ENCODE data around the gene CDH15.
A peak's percentile ranks its signal among the peaks of the same experiment; 100 is the strongest.

Gene CDH15

DNA sequence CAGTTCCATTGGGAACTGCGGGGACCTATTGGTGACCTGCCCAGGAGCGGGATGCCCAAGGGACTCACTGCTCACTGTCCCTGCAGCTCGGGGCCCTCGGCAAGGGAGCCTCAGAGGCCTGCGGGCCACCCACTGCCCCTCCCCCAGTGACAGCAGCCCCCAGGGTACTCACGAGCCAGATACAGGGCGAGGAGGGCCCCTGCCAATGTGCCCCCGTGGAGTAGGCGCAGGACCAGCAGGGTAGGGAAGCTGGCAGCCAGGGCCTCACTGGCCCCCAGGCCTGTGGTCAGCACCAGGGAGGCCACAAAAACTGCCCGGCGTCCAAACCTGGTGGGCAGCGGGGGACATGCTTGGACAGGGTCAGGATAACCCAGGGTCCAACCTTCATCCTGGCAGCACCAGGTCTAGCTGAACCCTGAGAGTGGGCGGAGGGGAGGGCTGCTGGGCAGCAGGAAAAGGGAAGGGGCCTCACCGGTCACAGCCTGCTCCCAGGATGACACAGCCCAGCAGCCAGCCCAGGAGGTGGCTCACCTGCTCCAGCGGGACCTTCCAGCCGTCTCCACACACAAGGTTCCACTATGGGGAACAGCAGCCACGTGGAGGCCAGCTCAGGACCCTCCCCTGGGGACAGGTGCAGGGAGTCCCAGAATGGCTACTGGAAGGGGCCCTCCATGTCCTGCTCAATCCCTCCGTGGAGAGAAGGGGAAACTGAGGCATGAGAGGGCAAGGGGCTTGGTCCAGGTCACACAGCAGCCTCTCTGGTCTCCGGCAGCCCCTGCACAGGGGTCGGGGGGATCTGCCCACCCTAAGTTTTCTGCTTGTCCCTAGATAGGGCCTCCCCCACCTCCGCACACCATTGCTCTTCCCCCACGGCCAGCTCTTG is 27.9 kb downstream of the CDH15 start:
- no peak for DNase-seq (ENCODE audit: low read depth in 2 of 2)

GRCh38 chr16:89200124-89200849 is 28.7 kb downstream of the CDH15 start, which contains the start of gene SLC22A31:
TSS of gene SLC22A31 (minus strand) at chr16:89200537. CDS start at chr16:89200501, 36 bp downstream.
- no peak for DNase-seq (ENCODE audit: low read depth in 2 of 2)

DNA sequence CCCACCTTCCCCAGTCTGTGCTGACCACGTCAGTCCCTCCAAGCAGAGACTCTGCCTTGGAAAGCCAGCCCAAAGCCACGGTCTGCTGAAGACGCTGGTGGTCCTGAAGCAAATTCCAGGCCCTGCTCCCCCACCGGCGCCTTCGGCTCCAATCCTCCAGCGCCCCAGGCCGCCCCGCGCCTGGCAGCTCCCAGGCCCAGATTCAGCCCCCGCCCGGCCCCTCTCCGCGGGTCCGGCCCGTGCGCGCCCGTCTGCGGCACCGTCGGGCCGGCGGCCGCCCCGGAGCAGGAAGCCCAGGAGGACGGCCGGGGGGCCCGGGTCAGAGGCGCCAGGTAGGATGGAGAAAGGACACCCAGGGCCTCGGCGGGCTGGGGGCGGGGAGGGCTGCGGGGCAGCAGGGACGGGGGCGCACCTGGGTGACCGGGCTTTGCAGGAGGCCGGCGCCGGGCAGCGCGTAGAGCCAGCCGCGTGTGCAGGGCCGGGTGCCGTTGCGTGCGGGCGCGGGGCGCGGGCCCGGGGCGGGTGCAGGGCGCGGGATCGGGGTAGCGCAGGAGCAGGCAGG is 29.4 kb downstream of the CDH15 start:
- DNase-seq (ENCODE audit: low read depth in 2 of 2), result no peak

DNA sequence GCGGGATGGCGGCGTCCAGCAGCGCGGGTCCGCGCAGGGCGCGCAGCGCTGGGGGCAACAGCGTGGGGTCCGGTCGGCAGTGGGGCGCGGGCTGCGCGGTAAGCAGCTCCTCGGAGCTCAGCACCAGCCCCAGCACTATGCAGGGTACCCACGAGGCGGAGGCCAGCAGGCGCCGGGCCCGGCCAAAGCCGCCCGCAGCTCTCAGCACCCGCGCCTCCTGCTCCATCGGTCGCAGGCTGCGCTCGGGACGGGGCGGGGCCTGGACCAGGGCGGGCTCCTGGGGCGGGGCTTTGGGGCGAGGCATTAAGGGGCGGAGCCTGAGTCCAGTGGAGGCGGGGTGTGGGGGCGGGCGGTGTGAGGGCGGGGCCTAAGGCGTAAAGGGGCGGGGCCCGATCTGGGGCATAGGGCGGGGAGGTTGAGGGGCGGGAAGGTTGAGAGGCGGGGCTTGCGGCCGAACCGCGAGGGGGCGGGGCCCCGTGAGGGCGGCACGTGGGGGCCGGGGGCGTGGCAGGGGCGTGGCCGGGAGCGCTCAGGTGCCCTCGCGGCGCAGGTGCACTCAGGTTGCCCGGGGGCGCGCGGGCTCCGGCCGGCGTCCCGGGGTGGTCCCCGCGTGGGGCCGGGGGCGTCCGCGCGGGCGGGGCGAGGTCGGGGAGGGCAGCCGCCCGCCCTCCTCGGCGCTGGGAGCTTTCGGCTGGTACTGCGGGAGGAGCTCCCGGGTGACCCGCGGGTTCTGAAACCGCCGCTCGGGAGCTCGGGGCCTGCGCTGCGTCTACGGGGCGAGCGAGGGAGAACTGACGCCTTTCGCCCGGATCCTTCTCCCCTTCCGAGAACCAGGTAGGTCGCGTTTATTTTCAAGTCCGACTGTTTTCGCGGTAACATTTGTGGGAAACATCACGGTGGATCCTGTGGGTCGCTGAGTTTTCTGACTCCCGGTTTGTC is 30.2 kb downstream of the CDH15 start:
- peak; percentile 76 to 91 for DNase-seq (ENCODE audit: low read depth in 2 of 2)

DNA sequence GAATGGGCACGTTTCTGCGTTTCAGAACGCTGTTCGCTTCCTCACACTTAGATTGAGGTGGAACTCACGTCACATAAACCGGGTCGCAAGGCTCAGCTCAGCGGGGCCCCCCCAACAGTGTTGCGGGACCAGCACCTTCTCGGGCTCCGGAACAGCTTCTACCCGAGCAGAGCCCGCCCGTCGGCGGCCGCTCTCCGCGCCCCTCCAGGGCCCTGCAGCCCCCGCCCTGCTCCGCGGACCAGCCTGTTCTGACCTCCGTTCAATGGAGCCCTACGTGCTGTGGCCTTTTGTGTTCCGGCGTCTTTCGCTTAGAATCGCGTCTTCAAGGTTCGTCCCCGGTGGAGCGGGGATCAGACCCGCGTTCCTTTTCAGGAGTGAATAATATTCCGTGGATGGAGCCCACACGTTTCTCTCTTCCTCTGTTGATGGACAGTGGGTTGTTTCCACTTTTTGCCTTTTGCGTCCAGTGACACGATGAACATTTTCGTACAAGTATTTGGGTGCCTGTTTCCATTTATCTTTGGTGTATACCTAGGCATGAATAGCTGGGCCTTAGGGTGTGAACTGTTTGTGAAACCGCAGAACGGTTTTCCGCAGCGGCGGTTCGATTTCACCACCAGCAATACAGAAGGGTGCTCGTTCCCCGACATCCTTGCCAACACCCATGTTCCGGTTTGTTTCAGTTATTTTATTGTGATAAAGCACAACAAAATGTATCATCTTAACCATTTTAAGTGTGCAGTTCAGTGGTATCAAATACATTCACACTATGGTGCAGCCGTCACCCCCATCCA is 31.1 kb downstream of the CDH15 start:
- DNase-seq (ENCODE audit: low read depth in 2 of 2), result no peak

DNA sequence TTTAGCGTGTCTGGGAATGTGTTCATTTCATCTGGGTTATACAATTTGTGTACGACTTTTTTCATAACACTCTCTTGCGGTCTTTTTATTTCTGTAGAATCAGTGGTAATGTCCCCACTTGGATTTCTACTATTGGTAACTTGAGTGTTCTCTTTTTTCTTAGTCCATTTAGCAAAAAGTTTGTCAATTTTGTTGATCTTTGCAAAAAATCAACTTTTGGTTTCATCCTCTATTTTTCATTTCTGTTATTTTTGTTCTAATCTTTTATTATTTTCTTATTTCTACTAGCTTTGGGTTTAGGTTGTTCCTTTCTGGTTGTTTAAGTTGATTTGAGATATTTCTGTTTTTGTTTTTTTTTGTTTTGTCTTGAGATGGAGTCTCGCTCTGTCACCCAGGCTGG is 36.4 kb downstream of the CDH15 start:
- DNase-seq (ENCODE audit: low read depth in 2 of 2), result no peak

DNA sequence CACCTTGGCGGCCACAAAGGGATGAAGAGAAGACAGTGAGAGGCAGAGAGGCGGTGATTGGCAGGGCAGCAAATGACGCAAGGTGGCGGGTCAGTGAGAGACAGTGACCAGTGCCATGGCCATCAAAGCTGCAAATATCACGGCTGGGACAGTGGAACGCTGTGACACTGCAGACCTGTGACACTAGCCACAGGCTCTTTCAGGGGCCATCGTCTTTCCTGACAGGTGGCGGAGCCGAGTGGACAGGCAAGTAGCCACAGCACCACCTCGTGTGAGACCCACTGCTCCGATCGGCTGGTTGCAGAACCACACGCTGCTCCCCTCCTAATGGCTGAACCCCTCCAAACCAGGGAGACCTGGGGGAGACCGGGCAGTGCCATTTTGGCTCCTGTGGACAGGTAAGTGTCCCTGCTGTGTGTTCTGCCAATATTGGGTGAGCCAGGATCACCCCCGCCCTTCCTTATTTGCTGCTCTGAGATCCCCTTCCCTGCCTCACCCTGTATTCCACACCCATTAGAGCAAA is 38.0 kb downstream of the CDH15 start:
- DNase-seq (ENCODE audit: low read depth in 2 of 2), result no peak

DNA sequence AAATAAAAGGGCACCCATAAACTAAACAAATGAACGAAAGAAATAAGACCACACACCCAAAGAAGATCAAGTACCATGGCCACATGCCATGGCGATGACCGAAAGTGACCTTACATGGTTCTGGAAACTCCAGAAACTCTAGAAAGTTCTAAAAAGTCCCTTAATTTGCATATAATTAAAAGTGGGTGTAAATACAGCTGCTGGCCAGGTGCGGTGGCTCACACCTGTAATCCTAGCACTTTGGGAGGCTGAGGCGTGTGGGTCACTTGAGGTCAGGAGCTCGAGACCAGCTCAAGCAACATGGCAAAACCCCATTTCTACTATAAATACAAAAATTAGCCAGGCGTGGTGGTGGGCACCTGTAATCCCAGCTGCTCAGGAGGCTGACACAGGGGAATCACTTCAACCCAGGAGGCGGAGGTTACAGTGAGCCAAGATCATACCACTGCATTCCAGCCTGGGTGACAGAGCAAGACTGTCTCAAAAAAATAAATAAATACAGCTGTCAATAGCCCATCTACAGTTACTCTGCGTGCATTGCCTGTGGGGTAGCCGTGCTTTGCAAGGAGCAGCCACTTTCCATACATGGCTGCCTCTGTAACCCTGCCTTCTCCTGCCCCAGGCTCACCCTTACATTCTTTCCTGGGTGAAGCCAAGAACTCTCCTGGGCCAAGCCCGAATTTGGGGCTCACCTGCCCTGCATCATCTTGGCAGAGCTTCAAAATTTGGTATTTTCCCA is 38.8 kb downstream of the CDH15 start:
- no peak for DNase-seq (ENCODE audit: low read depth in 2 of 2)

GRCh38 chr16:89210904-89211515 is 39.5 kb downstream of the CDH15 start:
- DNase-seq (ENCODE audit: low read depth in 2 of 2), result no peak

DNA sequence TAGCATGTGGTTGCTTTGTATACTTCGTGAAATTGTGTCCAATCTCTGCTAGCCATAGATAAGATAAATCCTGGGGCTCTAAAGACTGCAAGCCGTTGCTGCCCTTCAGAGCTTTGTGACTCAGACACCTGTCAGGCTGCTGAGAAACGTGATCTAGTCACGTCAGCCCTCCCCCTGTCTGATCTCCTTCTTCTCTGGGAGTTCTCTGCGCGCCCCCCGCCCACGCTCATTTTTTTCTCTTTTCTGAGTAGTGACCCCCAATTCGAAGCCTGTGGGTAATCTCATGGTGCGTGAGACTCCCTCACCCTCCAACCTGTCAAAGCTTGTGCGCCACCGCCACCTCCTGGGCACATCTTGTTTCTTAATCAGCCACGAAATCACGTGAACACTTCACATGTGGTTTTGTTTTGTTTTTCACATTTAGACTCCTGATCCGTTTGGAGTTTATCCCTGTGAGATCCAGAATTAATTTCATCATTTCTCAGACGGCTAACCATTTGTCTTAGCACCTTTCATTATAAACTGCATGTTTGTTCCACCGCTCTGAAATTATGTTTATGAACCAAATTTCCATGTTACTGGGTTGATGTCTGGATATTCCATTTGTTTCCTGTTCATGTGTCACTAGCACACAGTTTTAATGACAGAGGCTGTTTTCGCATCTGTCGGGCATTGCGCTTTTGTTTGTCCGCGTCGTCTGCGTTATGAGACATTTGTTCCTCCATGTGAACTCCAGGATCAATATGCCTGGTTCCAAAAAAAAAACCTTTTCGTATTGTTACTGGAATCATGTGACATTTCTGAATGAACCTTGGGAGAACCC is 45.0 kb downstream of the CDH15 start:
- peak; percentile 58 to 69 for DNase-seq (ENCODE audit: low read depth in 2 of 2)

DNA sequence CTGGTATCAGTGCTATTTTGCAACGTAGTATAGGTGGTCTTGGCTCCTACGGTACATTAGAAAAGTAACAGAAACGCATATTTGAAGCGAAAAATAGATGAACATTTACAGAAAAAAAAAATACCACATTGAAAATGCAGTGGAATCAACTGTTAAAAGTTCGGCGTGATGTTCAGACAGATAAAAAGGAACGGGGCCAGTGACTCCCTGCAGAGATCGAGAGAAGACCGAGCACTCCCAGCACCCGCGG is 45.5 kb downstream of the CDH15 start:
- DNase-seq (ENCODE audit: low read depth in 2 of 2), result no peak

- DNase-seq (ENCODE audit: low read depth in 2 of 2), result peak; percentile 60 to 78
Measured at GRCh38 chr16:89217388-89218191, 46.0 kb downstream of the CDH15 start, which contains the start of gene ZNF778. TSS of gene ZNF778 (plus strand) at chr16:89217703. CDS start at chr16:89221128, 3,425 bp downstream.

GRCh38 chr16:89219365-89219764 is 47.8 kb downstream of the CDH15 start:
- no peak for DNase-seq (ENCODE audit: low read depth in 2 of 2)

DNA sequence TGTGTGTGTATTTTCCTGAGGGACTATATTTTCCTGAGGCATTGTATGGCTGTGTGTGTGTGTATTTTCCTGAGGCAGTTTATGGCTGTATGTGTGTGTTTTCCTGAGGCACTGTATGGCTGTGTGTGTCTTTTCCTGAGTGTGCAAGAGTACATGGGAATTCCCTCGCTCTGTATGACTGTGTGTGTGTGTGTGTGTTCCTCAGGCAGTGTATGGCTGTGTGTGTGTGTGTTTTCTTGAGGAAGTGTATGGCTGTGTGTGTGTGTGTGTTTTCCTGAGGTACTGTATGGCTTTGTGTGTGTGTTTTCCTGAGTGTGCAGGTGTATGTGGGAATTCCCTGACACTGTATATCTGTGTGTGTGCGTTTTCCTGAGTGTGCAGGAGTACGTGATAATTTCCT is 50.1 kb downstream of the CDH15 start:
- DNase-seq (ENCODE audit: low read depth in 2 of 2), result no peak

DNA sequence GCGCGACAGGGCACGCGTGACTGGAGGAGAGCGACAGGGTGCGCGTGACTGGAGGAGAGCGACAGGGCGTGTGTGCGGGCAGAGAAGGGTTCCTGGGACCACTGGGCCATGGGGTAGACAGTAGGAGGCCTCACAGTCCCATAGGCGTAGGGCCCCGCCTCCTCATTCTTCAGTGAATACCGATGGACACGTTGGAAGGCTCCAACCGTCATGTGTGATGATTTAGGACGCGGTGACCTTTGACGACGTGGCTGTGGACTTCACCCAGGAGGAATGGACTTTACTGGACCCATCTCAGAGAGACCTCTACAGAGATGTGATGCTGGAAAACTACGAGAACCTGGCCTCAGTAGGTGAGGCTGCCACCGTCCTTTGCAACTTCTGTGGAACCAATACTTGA is 51.4 kb downstream of the CDH15 start:
- DNase-seq (ENCODE audit: low read depth in 2 of 2), result no peak

DNA sequence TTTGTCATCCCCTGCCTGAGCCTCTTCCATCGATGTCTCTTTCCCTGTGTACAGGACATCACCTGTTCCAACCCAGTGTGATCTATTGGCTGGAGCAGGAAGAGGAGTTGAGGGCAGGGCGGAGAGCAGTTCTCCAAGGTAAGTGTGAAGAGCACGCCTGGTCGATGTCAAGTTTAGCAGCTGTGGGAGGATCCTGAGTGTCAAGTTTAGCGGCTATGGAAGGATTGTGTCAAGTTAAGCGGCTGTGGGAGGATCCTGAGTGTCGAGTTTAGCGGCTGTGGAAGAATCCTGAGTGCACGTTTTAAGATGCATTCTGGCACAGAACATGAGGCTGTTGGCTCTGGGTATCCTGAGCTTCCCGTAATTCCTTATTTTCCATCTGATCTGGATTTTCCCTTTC is 53.1 kb downstream of the CDH15 start:
- no peak for DNase-seq (ENCODE audit: low read depth in 2 of 2)

GRCh38 chr16:89230255-89230654 is 58.7 kb downstream of the CDH15 start:
- DNase-seq (ENCODE audit: low read depth in 2 of 2), result no peak

DNA sequence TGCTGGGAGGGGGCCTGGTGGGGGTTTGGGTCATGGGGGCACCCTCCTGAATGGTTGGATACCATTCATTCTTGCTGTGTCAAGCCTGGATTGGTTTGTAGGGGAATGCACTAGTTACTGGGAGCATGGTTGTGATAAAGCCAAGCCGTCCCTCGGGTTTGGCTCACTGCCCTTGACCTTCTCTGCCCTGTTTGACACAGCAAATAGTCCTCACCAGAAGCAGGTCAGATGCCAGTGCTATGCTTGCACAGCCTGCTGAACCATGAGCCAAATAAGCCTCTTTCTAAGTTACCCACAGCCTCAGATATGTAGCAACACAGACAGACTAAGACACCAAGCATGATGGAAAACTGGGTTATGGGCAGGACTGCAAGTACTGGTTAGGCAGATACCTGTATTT is 60.6 kb downstream of the CDH15 start:
- DNase-seq (ENCODE audit: low read depth in 2 of 2), result no peak
